Measurements from ENCODE around the gene ADGRV1.
A peak's percentile ranks its signal among the peaks of the same experiment; 100 is the strongest.

ADGRV1 gene

GRCh38 chr5:91079037-91079436 lies 520.4 kb downstream of the ADGRV1 start:
- DNase-seq = no peak

- DNase-seq = no peak
Observed at GRCh38 chr5:91089758-91090157, 531.2 kb downstream of the ADGRV1 start.

GRCh38 chr5:91090995-91091394 lies 532.4 kb downstream of the ADGRV1 start:
- no peak for DNase-seq

- no peak for DNase-seq
Observed at GRCh38 chr5:91091471-91092234, 533.1 kb downstream of the ADGRV1 start.

GRCh38 chr5:91092859-91093783 lies 534.5 kb downstream of the ADGRV1 start:
- no peak for DNase-seq

GRCh38 chr5:91095313-91095712 lies 536.7 kb downstream of the ADGRV1 start:
- DNase-seq = no peak

- DNase-seq = no peak
Observed at GRCh38 chr5:91095786-91096385, 537.3 kb downstream of the ADGRV1 start.

GRCh38 chr5:91098541-91098940 lies 539.9 kb downstream of the ADGRV1 start:
- no peak for DNase-seq

- peak; percentile 68 for DNase-seq
Observed at GRCh38 chr5:91101600-91102379, 543.2 kb downstream of the ADGRV1 start.

- no peak for DNase-seq
Observed at GRCh38 chr5:91103353-91104061, 544.9 kb downstream of the ADGRV1 start.

GRCh38 chr5:91104062-91104448 lies 545.5 kb downstream of the ADGRV1 start:
- no peak for DNase-seq

GRCh38 chr5:91106842-91107511 lies 548.4 kb downstream of the ADGRV1 start:
- DNase-seq = no peak

- DNase-seq = no peak
Observed at GRCh38 chr5:91109634-91110033, 551.0 kb downstream of the ADGRV1 start.

- DNase-seq = no peak
Observed at GRCh38 chr5:91110686-91111085, 552.1 kb downstream of the ADGRV1 start.

- DNase-seq = no peak
Observed at GRCh38 chr5:91111473-91112238, 553.1 kb downstream of the ADGRV1 start.

- no peak for DNase-seq
Observed at GRCh38 chr5:91114658-91115057, 556.1 kb downstream of the ADGRV1 start.

- no peak for DNase-seq
Observed at GRCh38 chr5:91118354-91118753, 559.8 kb downstream of the ADGRV1 start.

- no peak for DNase-seq
Observed at GRCh38 chr5:91118796-91119195, 560.2 kb downstream of the ADGRV1 start.

GRCh38 chr5:91119217-91119616 lies 560.6 kb downstream of the ADGRV1 start:
- no peak for DNase-seq

- DNase-seq = no peak
Observed at GRCh38 chr5:91119981-91120850, 561.6 kb downstream of the ADGRV1 start.
